Measurements from ENCODE around the gene ARID5B.
A peak's percentile ranks its signal among the peaks of the same experiment; 100 is the strongest.

Gene ARID5B

GRCh38 chr10:62049624-62050345 is 148.3 kb downstream of the ARID5B start:
- DNase-seq: no peak
- ChIA-PET CTCF (interaction anchor here (0.6 to 3.4 kb wide), 6 partner anchors 10 to 1374 kb away, joined by 3 to 19 read pairs (median 4); no protein-coding TSS in a partner anchor), POLR2A (interaction anchor here (0.6 kb wide), 1 partner anchor 18 kb away, joined by 3 read pairs; no protein-coding TSS in a partner anchor)
- Histone ChIP-seq H3K4me3 (ENCODE audit: control insufficient read depth in 1 of 7, extremely low read depth in 1 of 7, insufficient read depth in 4 of 7, low read depth in 2 of 7, low read length in 6 of 7) (no peak overlapping the region), H3K9me3 (ENCODE audit: control extremely low read depth in 1 of 5, control insufficient read depth in 4 of 5, insufficient read depth in 2 of 5, low read depth in 1 of 5, low read length in 4 of 5) (no peaks in the 10 kb centered on the region), H3K4me1 (ENCODE audit: control extremely low read depth in 1 of 4, control insufficient read depth in 4 of 4, insufficient read depth in 4 of 4, low read length in 3 of 4) (peaks cover 20 to 70% (median 35%) of the 10 kb centered on the region in 4 experiments), H3K36me3 (ENCODE audit: control insufficient read depth in 4 of 4, insufficient read depth in 4 of 4, low read length in 3 of 4) (peaks cover 0 to 26% (median 10%) of the 10 kb centered on the region in 4 experiments), H3K27ac (ENCODE audit: insufficient read depth in 1 of 2, low read depth in 1 of 2, low read length in 2 of 2, poor library complexity in 1 of 2, severe bottlenecking in 2 of 2) (peak overlapping the region in 1 of 2 experiments; percentile 4), H3K27me3 (replicated peaks in 2 of 5; ENCODE audit: control insufficient read depth in 4 of 5, insufficient read depth in 5 of 5, low read length in 4 of 5) (no peaks in the 10 kb centered on the region)
- WGBS (ENCODE audit: insufficient coverage): no CpG with 5 or more reads among the region's 2 CpGs

- H3K4me3 ChIP-seq (ENCODE audit: control insufficient read depth in 1 of 7, extremely low read depth in 1 of 7, insufficient read depth in 4 of 7, low read depth in 2 of 7, low read length in 6 of 7): no peak overlapping the region
- WGBS (ENCODE audit: insufficient coverage): 100% methylated on average over 1 of the region's 5 CpGs
- no peaks in the 10 kb centered on the region for H3K9me3 ChIP-seq (ENCODE audit: control extremely low read depth in 1 of 5, control insufficient read depth in 4 of 5, insufficient read depth in 2 of 5, low read depth in 1 of 5, low read length in 4 of 5)
- no peak for DNase-seq
- no peak overlapping the region for H3K27ac ChIP-seq (ENCODE audit: insufficient read depth in 1 of 2, low read depth in 1 of 2, low read length in 2 of 2, poor library complexity in 1 of 2, severe bottlenecking in 2 of 2)
- ChIA-PET POLR2A (interaction anchor here (0.6 kb wide), 1 partner anchor 19 kb away, joined by 3 read pairs; no protein-coding TSS in a partner anchor), CTCF (interaction anchor here (0.6 to 3.4 kb wide), 4 partner anchors 11 to 1373 kb away, joined by 3 to 19 read pairs (median 5); no protein-coding TSS in a partner anchor)
- no peaks in the 10 kb centered on the region for H3K27me3 ChIP-seq (replicated peaks in 2 of 5; ENCODE audit: control insufficient read depth in 4 of 5, insufficient read depth in 5 of 5, low read length in 4 of 5)
- H3K36me3 ChIP-seq (ENCODE audit: control insufficient read depth in 4 of 4, insufficient read depth in 4 of 4, low read length in 3 of 4): peaks cover 0 to 26% (median 10%) of the 10 kb centered on the region in 4 experiments
- H3K4me1 ChIP-seq (ENCODE audit: control extremely low read depth in 1 of 4, control insufficient read depth in 4 of 4, insufficient read depth in 4 of 4, low read length in 3 of 4): peaks cover 17 to 64% (median 32%) of the 10 kb centered on the region in 4 experiments
Observed at GRCh38 chr10:62050346-62050892, 148.9 kb downstream of the ARID5B start.

- peak in 1 of 3 donors; percentile 31 for DNase-seq
- CTCF ChIA-PET: interaction anchor here (1.1 to 3.4 kb wide), 2 partner anchors 11 to 29 kb away, joined by 3 to 19 read pairs; no protein-coding TSS in a partner anchor
- Histone ChIP-seq H3K4me3 (ENCODE audit: control insufficient read depth in 1 of 7, extremely low read depth in 1 of 7, insufficient read depth in 4 of 7, low read depth in 2 of 7, low read length in 6 of 7) (no peak overlapping the region), H3K4me1 (ENCODE audit: control extremely low read depth in 1 of 4, control insufficient read depth in 4 of 4, insufficient read depth in 4 of 4, low read length in 3 of 4) (peaks cover 13 to 59% (median 26%) of the 10 kb centered on the region in 4 experiments), H3K9me3 (ENCODE audit: control extremely low read depth in 1 of 5, control insufficient read depth in 4 of 5, insufficient read depth in 2 of 5, low read depth in 1 of 5, low read length in 4 of 5) (no peaks in the 10 kb centered on the region), H3K36me3 (ENCODE audit: control insufficient read depth in 4 of 4, insufficient read depth in 4 of 4, low read length in 3 of 4) (peaks cover 0 to 26% (median 10%) of the 10 kb centered on the region in 4 experiments), H3K27ac (ENCODE audit: insufficient read depth in 1 of 2, low read depth in 1 of 2, low read length in 2 of 2, poor library complexity in 1 of 2, severe bottlenecking in 2 of 2) (no peak overlapping the region), H3K27me3 (replicated peaks in 2 of 5; ENCODE audit: control insufficient read depth in 4 of 5, insufficient read depth in 5 of 5, low read length in 4 of 5) (no peaks in the 10 kb centered on the region)
- POLR2A ChIA-PET: no interaction called here
- 97% methylated on average over 6 of the region's 9 CpGs for WGBS (ENCODE audit: insufficient coverage)
Observed at GRCh38 chr10:62050893-62051433, 149.5 kb downstream of the ARID5B start.

- CTCF ChIA-PET: no interaction called here
- 100% methylated on average over 4 of the region's 4 CpGs for WGBS (ENCODE audit: insufficient coverage)
- H3K4me1 ChIP-seq (ENCODE audit: control extremely low read depth in 1 of 4, control insufficient read depth in 4 of 4, insufficient read depth in 4 of 4, low read length in 3 of 4): peaks cover 4 to 46% (median 13%) of the 10 kb centered on the region in 4 experiments
Observed at GRCh38 chr10:62052276-62052675, 150.8 kb downstream of the ARID5B start.

GRCh38 chr10:62053860-62054259 is 152.4 kb downstream of the ARID5B start:
- Histone ChIP-seq H3K36me3 (ENCODE audit: control insufficient read depth in 4 of 4, insufficient read depth in 4 of 4, low read length in 3 of 4) (peaks cover 0 to 31% (median 13%) of the 10 kb centered on the region in 4 experiments), H3K27me3 (replicated peaks in 2 of 5; ENCODE audit: control insufficient read depth in 4 of 5, insufficient read depth in 5 of 5, low read length in 4 of 5) (no peaks in the 10 kb centered on the region), H3K9me3 (ENCODE audit: control extremely low read depth in 1 of 5, control insufficient read depth in 4 of 5, insufficient read depth in 2 of 5, low read depth in 1 of 5, low read length in 4 of 5) (no peaks in the 10 kb centered on the region), H3K4me3 (ENCODE audit: control insufficient read depth in 1 of 7, extremely low read depth in 1 of 7, insufficient read depth in 4 of 7, low read depth in 2 of 7, low read length in 6 of 7) (peak overlapping the region in 1 of 7 experiments; percentile 3), H3K4me1 (ENCODE audit: control extremely low read depth in 1 of 4, control insufficient read depth in 4 of 4, insufficient read depth in 4 of 4, low read length in 3 of 4) (peaks cover 0 to 34% (median 9%) of the 10 kb centered on the region in 4 experiments), H3K27ac (ENCODE audit: insufficient read depth in 1 of 2, low read depth in 1 of 2, low read length in 2 of 2, poor library complexity in 1 of 2, severe bottlenecking in 2 of 2) (no peak overlapping the region)
- no CpG with 5 or more reads among the region's 2 CpGs for WGBS (ENCODE audit: insufficient coverage)
- DNase-seq: no peak
- POLR2A ChIA-PET: no interaction called here
- CTCF ChIA-PET: interaction anchor here (0.8 to 1.5 kb wide), 4 partner anchors 10 to 17 kb away, joined by 4 to 7 read pairs (median 6); no protein-coding TSS in a partner anchor

More at GRCh38 chr10:62052276-62052675, 150.8 kb downstream of the ARID5B start:
- H3K36me3 ChIP-seq (ENCODE audit: control insufficient read depth in 4 of 4, insufficient read depth in 4 of 4, low read length in 3 of 4): peaks cover 0 to 31% (median 12%) of the 10 kb centered on the region in 4 experiments
- H3K27ac ChIP-seq (ENCODE audit: insufficient read depth in 1 of 2, low read depth in 1 of 2, low read length in 2 of 2, poor library complexity in 1 of 2, severe bottlenecking in 2 of 2): no peak overlapping the region
- DNase-seq: no peak
- no peaks in the 10 kb centered on the region for H3K27me3 ChIP-seq (replicated peaks in 2 of 5; ENCODE audit: control insufficient read depth in 4 of 5, insufficient read depth in 5 of 5, low read length in 4 of 5)
- POLR2A ChIA-PET: no interaction called here
- H3K4me3 ChIP-seq (ENCODE audit: control insufficient read depth in 1 of 7, extremely low read depth in 1 of 7, insufficient read depth in 4 of 7, low read depth in 2 of 7, low read length in 6 of 7): no peak overlapping the region
- no peaks in the 10 kb centered on the region for H3K9me3 ChIP-seq (ENCODE audit: control extremely low read depth in 1 of 5, control insufficient read depth in 4 of 5, insufficient read depth in 2 of 5, low read depth in 1 of 5, low read length in 4 of 5)

GRCh38 chr10:62054408-62054807 is 152.9 kb downstream of the ARID5B start:
- Histone ChIP-seq H3K4me3 (ENCODE audit: control insufficient read depth in 1 of 7, extremely low read depth in 1 of 7, insufficient read depth in 4 of 7, low read depth in 2 of 7, low read length in 6 of 7) (no peak overlapping the region), H3K9me3 (ENCODE audit: control extremely low read depth in 1 of 5, control insufficient read depth in 4 of 5, insufficient read depth in 2 of 5, low read depth in 1 of 5, low read length in 4 of 5) (no peaks in the 10 kb centered on the region), H3K4me1 (ENCODE audit: control extremely low read depth in 1 of 4, control insufficient read depth in 4 of 4, insufficient read depth in 4 of 4, low read length in 3 of 4) (peaks cover 0 to 33% (median 13%) of the 10 kb centered on the region in 4 experiments), H3K27ac (ENCODE audit: insufficient read depth in 1 of 2, low read depth in 1 of 2, low read length in 2 of 2, poor library complexity in 1 of 2, severe bottlenecking in 2 of 2) (peak overlapping the region in 1 of 2 experiments; percentile 30), H3K36me3 (ENCODE audit: control insufficient read depth in 4 of 4, insufficient read depth in 4 of 4, low read length in 3 of 4) (peaks cover 0 to 31% (median 13%) of the 10 kb centered on the region in 4 experiments), H3K27me3 (replicated peaks in 2 of 5; ENCODE audit: control insufficient read depth in 4 of 5, insufficient read depth in 5 of 5, low read length in 4 of 5) (no peaks in the 10 kb centered on the region)
- ChIA-PET POLR2A (no interaction called here), CTCF (interaction anchor here (0.8 to 1.5 kb wide), 5 partner anchors 11 to 158 kb away, joined by 3 to 7 read pairs (median 5); no protein-coding TSS in a partner anchor)
- no peak for DNase-seq
